ENCODE results near the gene GABBR2.

DNA sequence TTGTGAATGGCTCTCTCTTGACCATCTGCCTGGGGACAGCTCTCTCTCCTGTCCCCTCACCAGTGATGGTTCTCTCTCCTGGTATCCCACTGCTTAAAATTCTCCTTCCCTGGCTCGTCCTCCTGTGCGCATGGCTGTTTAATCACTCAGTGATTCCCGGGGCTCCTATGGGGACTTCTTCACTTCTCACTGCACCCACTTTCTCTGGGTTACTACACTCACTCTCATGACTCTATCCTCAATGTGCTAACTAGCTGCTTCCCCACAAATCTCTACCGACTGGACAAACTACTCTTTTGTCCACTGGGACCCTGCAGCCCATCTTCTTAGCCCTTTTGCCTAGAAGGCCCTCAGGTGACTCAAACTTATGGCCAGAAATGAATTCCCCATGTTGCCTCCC, 364.2 kb downstream of the GABBR2 start:
- TF ChIP-seq CTCF (IDR thresholded peaks at IDR 0.05) (no peak), EZH2 (IDR thresholded peaks at IDR 0.05; ENCODE audit: borderline replicate concordance, insufficient read depth, low read depth, low read length, poor library complexity, severe bottlenecking) (no peak)

All from B cell (primary cell).